ENCODE measurements around the gene FRS3.

- TF ChIP-seq CTCF (IDR thresholded peaks at IDR 0.05) (no peak), POLR2A (IDR thresholded peaks at IDR 0.05) (peak; percentile 41), EP300 (IDR thresholded peaks at IDR 0.05) (no peak)
Observed at GRCh38 chr6:41733707-41734665, 45.7 kb downstream of the FRS3 start.
